Measurements from ENCODE around the gene SLIT3.

GRCh38 chr5:169104937-169105494, 195.9 kb downstream of the SLIT3 start:
- TF ChIP-seq POLR2A (IDR thresholded peaks at IDR 0.05; ENCODE audit: low read length) (no peak), GATA1 (IDR thresholded peaks at IDR 0.05; ENCODE audit: low read depth, low read length) (no peak)

Measured in erythroblast (primary cell).